IPS-NIHi11 (cell line): ENCODE data around the gene PACC1.

Experiments used
- DNase-seq: peaks from one replicate; pipeline ENCODE4 v3.0.0; 2012; ENCODE audit warnings: mixed read lengths, low spot score

The PACC1 gene

DNA sequence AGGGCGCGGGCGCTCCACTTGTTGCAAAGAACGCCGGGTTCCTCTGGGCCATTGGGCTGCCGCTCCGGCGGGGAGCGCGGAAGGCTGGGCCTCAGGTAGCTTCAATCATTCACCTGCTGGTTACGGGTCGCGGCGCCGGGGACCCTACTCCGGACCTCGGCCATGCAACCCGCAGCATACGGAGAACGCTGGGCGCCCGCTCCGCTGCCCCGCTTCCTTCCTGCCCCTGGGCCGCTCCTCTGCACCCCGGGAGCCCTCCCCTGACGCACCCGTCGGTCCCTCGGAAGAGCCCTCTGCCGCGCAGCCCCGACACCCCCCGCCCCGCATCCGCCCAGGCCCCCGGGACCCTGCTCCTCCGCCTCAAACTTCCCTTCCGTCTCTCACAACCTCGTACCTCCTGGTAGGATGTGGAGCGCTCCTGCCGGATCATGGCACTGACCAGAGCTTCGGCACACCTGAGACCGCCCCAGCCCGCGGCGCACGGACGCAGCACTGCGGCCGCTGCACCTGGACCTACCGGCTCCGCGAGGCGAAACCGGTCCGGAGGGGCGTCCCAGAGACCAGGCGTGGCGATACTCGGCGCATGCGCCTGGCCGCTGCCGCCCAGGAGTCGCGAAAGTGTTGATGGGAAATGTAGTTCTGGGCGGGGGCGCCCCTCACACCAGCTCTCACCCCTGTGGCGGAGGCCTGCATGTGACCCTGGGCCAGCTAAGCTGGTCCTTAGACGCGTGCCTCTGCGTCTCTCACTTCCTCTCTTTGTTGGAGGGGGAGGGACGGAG is at the start of gene PACC1:
TSS of gene PACC1 (minus strand) at position 559 of the 779 bp plus-strand sequence. CDS start at position 430, 129 bp downstream.
- DNase-seq, result peak; percentile 99

DNA sequence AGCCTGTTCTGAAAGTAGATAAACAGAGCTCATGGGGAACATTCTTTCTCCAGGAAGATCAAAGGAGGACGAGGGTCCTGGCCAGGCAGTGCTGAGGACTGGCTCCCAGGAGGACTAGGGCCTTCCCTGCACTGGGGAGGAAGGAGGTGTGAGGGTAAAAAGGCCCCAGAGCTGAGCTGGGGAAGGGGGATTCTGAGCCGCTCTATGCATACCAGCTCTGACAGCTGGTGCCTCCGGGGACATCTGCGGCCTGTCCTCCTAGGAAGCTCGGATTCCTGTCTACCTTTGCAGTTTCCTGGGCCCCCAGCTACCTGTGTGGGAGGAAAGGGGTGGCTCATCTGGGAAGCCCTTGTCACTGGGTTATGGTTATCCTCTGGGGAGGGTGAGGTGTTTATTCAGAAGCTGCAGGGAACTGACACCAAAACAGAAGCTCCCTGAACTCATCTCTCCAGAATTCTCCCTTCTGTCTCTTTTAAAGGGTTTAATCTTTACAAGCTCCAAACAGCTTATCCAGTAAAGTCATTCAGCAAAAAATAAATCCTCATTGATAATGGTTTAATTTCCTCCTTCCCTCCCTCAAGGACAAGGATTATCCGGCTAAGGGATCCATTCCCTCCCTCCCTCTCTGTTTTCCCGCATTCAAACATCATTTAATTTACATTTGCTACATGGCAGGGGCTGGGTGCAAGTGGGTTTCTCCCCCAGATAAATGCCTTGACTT is 49.0 kb upstream of the PACC1 start:
- no peak for DNase-seq

GRCh38 chr1:212461916-212462660 is 47.4 kb upstream of the PACC1 start:
- no peak for DNase-seq

DNA sequence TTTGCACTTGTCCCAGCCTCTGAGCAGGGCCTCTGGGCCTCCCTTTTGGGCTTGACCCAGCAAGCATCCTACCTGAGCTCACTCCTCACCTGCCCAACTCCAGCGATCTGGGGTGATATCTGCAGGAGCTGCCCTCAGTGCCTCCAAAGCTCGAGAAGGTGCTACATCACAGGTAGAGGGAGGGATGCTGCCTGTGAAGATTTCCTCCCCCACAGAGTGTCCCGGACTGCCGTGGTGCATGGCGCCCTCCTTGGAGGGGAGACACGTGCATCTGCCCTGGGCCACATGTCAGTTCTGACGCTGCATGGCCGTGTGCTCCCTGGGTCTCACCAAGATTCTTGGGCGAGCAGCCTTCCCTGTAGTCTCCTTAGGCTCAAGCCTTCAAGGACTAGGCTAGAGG is 45.7 kb upstream of the PACC1 start:
- DNase-seq, result no peak

DNA sequence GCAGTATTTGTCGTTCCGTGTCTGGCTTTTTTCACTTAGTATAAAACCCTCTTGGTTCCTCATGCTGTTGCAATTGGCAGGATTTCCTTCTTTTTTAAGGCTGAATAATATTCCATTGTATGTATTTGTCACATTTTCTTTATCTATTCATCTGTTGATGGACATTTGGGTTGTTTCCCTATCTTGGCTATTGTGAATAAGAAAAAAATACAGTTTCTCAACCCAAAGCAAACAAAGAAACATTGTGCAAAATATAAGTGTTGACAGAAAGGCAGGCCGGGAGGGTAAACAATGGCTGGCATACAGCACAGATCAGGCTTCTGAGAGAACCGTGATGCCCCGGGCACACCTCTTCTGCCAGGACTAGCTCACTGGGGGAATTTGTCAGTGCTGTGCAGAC is 45.0 kb upstream of the PACC1 start:
- DNase-seq, result no peak

- DNase-seq, result peak; percentile 37
Measured at GRCh38 chr1:212458817-212459216, 44.1 kb upstream of the PACC1 start.

DNA sequence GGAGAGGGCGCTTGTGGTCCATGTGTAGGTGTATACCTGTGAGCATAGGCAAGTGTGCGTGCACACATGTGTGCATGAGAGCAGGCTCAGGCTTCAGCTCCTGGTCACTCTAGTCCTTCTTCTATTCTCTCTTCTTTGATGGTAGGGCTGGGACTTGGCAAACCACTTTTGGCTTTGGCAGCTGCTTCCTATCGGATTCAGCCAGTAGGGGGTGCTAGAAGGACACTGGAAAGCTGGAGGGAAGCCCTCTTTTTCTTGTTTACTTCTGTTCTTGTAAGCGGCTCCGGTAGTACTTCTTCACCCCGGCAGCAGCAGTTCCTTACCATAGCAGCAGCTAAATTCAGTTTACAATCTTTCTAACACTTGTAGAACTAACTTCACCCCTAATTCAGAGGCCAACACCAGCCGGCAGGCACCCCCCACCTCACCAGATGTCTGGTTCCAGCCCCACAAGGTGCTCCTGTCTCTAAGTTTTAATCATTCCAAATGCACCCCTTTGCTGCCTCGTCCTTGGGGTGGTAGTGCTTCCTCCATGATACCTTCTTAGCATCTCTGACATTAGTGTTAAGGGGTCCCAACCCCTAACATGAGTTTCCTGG is 43.2 kb upstream of the PACC1 start:
- peak; percentile 72 for DNase-seq

GRCh38 chr1:212455803-212456528 is 41.3 kb upstream of the PACC1 start:
- peak; percentile 84 for DNase-seq

DNA sequence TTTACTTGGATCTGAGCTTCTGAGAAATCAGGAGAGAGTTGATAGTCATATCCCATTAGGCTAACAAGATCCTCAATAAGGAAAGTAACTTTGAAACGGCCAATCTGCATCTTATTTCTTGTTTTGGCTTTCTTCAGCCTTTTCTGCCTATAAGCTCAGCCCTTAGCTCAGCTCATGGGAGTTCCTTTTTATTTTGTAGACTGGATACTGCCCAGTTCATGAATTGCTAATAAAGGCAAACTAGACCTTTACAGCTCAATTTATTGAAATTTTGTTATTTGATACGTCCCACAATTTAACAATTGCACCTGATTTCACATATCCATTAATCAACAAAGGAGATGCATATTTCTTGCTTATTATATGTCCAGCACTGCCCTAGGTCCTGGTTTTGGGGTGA is 40.7 kb upstream of the PACC1 start:
- no peak for DNase-seq

DNA sequence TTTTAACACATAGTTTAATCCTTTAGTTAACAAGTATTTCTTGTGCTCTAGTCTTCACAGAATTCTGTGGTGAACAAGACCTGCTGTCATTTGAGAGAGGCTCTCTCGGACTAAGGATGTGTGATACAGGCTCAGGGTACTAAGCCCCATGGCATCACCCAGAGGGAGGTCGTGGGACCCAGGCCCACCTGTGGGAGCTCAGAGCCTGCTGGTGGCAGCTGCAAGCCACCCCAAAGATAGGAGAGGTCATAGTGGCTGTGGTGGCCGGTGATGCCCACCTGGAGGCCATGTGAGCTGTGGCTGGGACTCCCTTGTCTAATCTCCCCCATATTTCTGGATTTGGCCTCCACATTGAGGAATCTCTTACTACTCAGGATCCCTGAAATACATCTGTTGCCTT is 40.1 kb upstream of the PACC1 start:
- no peak for DNase-seq

DNA sequence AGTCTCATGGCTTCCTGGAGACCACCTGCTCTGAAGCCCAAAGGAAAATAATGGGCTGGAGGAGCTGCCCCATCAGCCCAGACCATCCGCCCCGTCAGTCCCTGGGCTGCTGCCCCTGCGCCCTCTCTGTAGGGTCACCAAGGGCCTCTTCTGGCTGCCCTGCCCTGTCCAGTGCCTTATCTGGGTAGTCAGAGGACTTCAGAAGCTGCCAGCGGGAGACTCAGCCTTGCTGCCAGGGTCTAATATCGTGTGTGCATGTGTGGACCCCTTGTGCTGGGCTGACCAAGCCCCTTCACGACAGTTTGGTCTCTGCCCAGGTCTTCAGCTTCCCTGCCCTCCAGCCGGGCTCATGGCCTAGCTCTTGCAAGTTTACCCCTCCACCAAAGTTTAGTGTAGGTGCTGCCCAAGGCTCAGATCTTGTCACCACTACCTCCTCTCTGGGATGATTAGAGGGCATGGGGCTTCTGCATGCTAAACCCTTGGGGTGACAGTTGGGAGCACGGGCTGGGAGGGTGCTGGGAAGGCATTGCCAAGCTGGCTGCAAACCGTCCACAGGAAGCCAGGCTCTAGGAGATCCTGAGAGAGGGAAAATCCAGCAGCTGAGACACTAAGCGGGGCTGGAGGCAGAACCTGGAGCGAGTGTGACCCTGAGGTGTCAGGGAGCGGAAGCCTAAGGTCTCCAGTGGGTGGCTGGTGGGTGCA is 38.6 kb upstream of the PACC1 start:
- DNase-seq, result no peak

DNA sequence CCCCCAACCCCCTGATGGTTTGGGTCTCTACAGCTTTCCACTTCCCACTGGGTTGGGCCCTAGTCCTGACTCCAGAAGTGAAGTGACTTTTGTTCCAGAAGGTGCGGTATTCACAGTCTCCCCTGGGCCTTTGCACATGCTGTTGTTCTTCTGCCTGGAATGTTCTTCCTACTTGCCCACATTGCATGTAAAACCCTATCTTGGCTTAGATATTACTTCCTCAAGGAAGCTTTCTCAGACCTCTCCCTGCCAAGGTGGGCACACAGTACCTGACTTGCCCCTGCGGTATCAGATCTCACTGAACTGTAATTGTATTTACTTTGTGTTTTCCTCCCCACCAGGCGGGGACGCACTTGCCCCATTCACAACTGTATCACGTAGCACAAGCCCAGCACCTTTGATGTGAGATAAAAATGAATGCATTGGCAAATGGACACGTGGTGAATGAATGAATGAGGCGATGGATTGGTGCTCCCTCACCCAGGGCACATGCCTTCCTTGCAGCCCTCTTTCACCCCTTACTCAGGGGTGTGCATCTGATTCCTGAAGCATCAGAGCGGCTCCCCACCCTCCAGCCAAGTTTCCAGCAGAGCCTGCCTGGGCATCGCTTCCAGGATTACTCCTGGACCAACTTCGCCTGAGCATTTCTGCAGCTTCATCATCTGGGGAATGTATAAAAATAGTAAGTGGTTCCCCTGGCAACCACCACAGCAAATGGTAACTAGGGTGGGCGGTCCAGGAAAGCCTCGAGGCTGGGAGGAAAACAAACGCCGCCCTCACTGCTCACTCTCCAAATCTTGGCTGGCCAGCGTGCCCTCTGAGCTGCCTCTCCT is 37.9 kb upstream of the PACC1 start:
- no peak for DNase-seq

- no peak for DNase-seq
Measured at GRCh38 chr1:212451416-212452322, 37.0 kb upstream of the PACC1 start.

DNA sequence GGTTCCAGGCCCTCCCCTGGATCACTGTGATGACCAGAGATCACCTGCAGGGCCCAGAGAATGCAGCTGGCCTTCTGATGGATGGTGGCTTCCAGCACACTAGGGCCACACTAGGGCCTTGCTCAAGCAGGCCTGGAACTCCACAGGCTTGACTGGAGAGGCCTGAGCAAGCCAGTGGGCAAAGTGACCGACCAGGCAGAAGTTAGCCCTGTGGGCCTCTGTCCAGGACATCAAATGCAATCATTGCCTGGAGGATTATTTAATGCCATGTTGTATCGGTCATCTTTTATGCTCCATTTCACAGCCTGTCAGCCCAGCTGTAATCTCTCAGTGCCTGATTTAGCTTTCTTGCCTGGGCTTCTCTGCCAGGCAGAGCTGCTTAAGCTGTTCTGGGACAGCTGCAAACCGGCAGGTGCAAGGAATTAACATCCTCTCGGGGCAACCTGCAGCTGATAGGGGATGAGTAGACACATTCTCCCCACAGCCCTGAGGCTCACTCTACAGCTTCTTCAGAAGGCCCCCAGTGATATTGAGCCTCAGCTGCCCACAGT is 35.7 kb upstream of the PACC1 start:
- no peak for DNase-seq

- DNase-seq, result no peak
Measured at GRCh38 chr1:212447478-212447877, 32.8 kb upstream of the PACC1 start.

DNA sequence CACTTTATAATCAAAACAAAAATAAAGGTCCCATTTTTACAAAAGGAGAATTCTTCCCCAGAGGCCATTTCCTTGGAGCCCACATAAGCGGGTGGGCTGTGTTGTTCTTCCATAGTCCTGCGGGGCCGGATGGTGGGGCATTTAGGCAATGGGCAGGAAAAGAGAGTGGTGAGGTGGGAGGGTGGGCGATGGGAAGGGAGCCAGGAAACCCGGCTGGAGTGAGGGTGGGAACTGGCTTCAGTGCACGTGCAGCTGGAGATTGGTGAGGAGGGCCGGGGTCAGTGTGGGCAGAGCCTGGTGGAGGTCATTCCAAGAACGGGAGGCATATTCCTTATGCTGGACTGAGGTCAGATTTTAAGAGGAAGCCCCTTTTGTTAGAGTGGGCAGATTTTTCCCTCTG is 31.6 kb upstream of the PACC1 start:
- no peak for DNase-seq

DNA sequence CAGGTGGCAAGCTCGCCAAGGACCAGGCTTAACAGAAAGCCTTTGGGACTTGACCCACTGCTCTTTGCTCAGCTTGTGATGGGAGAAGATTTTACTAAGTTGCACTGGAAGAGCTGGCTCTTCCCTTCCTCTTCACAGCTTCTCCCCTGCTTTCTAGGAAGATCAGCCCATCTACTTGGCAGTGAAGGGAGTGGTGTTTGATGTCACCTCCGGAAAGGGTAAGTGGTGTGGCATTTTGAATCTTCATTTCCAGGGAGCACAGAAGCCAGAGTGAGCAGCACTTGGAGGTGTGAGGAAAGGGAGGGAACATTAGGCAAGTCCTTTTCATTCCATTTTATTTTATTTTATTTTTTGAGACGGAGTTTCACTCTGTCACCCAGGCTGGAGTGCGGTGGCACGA is 27.7 kb upstream of the PACC1 start:
- no peak for DNase-seq

- peak; percentile 35 for DNase-seq
Measured at GRCh38 chr1:212440419-212440818, 25.7 kb upstream of the PACC1 start.

GRCh38 chr1:212438831-212439237 is 24.1 kb upstream of the PACC1 start:
- no peak for DNase-seq
